GM19023 (cell line): ENCODE measurements around the gene OR2B2.

Experiments used
- ATAC-seq: cut with Tn5 transposase; IDR thresholded peaks from one replicate; pipeline ENCODE4 v1.9.1; 2021; ENCODE audit warnings: mild to moderate bottlenecking, moderate library complexity; ENCODE audit not compliant: unreplicated experiment

The OR2B2 gene

DNA sequence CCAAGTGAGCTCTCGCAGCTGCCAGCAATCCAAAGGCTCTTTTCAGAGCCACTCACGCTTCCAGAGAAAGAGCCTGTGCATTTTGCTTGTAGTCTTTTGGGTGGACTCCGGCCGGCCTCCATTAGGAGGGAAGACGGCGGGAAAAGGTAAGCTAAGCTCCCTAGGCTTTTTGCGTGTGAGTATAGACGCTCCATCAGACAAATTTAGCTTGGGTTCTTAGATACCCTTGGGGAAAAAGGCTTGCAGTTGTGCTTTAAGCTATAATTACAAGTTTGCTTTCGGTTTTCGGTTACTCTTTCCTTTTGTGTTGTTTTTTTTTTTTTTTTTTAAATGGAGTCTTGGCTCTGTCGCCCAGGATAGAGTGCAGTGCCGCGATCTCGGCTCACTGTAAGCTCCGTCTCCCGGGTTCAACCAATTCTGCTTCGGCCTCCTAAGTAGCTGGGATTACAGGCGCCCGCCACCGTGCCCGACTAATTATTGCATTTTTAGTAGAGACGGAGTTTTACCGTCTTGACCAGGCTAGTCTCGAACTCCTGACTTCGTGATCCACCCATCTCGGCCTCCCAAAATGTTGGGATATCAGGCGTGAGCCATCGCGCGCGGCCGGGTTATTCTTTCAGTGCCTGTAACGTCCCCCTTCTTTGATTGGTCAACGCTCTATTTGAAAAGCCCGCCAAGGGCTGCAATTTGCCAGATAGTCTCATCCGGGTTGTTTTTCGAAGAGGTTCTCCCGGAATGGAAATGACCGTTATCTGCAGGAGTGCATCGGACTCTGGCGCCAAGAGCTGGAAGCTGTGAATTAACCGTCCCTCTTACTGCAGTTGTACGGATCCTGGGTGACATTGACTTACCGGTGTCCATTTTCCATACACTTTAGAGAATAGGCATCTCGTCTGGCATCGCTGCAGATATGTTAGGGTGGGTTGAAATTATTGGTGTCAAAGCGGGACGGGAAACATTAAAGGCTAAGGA, 18.1 kb downstream of the OR2B2 start:
- ATAC-seq: no peak

GRCh38 chr6:27893059-27893835, 18.9 kb downstream of the OR2B2 start:
- ATAC-seq: peak; percentile 53

DNA sequence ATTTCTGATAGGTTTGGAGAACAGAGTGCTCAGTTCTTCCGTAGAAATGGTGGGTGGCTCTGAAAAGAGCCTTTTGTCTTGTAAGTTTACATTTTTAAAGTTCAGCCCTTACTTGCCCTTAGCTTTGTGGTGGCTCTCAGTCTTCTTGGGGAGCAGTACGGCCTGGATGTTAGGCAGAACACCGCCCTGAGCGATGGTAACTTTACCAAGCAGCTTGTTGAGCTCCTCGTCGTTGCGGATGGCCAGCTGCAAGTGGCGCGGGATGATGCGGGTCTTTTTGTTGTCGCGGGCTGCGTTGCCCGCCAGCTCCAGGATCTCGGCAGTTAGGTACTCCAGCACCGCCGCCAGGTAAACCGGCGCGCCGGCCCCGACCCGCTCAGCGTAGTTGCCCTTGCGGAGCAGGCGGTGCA, 19.5 kb downstream of the OR2B2 start:
- no peak for ATAC-seq

- ATAC-seq: no peak
Observed at GRCh38 chr6:27891320-27891875, 20.8 kb downstream of the OR2B2 start.

DNA sequence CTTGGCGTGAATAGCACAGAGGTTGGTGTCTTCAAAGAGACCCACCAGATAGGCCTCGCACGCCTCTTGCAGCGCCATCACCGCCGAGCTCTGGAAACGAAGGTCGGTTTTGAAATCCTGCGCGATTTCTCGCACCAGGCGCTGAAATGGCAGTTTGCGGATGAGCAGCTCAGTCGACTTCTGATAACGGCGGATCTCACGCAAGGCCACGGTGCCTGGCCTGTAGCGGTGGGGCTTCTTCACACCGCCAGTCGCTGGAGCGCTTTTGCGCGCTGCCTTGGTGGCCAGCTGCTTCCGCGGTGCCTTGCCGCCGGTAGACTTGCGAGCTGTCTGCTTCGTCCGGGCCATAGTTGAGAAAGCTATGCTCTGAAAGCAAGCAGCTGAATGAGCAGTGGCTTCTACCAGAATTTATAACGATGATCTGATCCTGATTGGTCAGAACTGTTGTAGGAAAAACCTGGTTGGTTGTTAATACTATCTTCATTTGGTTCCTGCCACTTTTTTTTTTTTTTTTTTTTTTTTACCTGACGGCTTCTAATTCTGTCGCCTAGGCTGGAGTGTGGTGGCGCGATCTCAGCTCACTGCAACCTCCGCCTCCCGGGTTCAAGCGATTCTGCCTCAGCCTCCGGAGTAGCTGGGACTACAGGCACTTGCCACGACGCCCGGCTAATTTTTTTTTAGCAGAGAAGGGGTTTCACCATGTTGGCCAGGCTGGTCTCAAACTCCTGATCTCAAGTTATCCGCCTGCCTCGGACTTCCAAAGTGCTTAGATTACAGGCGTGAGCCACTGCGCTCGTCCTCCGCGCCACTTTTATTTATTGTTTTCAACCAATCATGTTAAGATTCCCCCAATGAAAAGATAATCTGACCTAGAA, 21.5 kb downstream of the OR2B2 start:
- ATAC-seq: peak; percentile 40

DNA sequence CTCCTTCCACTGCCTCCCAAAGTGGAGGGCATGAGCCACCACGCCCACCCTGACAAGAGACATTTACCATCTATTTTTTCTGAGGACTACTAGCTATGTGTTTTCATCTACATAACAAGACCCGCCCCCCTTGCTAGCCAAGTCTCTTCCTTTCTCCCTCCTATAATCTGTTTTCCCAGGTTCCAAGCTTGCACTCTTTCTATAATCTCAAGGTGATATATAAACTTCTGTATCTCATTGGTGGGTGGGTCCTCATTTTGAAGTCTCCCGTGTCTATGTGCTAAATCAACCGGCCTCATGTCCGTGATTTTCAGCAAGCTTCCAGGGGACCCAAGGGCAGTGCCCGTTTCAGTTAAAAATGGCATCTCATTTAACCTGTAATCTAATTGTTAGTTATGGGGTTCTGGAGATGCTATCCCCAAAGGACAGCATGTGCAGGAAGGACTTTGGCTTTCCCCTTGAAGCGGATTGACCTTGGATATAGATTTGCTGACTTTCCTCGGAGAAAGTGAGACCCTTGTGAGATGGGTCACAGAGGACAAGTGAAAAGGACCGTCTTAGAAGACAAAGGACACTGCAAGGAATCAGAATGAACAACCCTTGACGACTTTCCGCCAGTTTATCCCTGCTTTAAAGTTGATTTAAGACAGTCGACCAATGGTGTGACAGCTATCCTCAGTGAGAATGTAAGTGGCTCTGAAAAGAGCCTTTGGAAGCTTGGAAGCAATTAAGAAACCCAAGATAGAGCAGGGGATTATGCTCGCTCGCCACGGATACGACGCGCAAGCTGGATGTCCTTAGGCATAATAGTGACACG, 22.4 kb downstream of the OR2B2 start:
- no peak for ATAC-seq

DNA sequence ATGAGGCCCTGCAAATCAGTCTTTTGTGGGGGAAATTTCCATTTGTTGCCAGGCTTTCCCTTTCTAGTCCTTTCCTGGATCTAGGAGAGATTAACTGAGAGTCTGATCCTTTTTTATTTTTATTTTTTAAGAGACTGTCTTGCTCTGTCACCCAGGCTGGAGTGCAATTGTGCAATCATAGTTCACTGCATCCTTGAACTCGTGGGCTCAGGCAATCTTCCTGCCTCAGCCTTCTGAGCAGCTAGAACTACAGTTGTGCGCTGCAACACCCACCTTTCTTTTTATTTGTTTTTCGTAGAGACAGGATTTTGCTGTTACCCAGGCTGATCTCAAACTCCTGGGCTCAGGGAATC, 22.9 kb downstream of the OR2B2 start:
- no peak for ATAC-seq

DNA sequence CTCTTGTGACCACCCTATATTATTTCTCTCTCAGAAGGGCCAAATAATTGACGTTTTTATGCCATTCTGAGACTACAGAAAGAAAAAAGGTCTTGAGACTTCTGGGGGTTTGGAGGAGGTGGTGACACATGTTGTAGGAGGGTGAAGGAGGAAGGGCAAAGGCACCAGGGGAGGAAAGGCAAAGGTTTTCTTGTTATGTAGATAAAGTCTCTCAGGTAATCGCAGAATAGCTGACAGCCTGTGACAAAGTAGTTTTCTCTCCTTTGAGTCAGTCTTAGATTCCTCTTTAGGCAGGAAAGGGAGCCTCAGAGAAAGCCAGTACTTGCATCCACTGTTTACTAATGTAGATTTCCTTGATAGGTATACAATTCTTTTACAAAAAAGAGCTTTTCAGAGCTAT, 23.6 kb downstream of the OR2B2 start:
- no peak for ATAC-seq

DNA sequence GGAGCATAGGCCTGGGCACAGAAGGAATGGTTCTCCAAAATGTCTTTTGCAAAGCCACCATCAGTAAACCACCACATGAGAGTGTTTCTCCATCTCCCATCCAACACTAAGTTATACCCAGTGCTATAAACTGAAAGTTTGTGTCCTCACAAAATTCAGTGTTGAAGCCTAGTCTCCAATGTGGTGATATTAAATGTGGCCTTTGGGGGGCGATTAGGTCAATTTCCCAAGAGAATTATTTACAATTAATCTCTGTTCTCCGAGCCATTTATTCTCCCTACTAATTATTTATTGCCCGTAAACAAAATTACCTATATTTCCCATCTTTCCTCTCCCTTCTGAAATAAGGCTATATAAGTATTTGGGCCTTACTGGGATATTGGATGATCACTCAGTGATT, 26.1 kb downstream of the OR2B2 start:
- ATAC-seq: no peak

DNA sequence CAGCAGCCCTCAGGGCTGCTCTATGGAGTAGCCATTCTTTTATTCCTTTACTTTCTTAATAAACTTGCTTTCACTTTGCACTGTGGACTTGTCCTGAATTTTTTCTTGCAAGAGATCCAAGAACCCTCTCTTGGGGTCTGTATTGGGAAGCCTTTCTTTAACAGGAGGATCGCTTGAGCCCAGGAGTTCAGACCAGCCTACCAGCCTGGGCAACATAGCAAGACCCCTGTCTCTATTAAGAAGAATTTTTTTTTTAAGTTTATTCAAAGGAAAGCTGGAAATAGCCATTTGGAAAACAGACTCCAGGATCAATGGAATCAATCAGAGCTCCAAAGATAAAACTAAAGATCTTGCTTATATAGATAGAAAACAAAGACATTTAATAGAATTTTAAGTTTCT, 29.1 kb downstream of the OR2B2 start:
- ATAC-seq: no peak

- ATAC-seq: no peak
Observed at GRCh38 chr6:27882624-27883023, 29.6 kb downstream of the OR2B2 start.

- no peak for ATAC-seq
Observed at GRCh38 chr6:27879837-27880236, 32.4 kb downstream of the OR2B2 start.

DNA sequence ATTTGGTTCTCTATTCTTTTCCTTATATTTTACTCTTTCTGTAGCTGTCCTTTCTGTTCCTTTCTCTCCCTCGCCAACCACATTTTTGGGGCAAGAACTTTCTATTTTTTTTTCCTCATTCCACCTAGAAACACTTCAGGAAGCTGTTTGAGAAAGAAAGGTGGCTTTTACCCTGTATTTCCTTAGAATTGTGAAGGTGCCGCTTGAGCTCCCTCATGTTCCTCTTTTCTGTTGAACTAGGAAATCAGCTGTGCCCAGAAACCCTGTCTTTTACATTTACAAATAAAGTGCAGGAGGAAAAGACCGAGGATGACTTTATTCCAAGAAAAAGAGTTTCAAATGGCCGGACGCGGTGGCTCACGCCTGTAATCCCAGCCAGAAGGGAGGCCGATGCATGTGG, 38.2 kb downstream of the OR2B2 start:
- ATAC-seq: no peak

GRCh38 chr6:27873021-27873940, 38.9 kb downstream of the OR2B2 start:
- ATAC-seq: no peak

GRCh38 chr6:27872642-27873020, 39.6 kb downstream of the OR2B2 start:
- no peak for ATAC-seq

DNA sequence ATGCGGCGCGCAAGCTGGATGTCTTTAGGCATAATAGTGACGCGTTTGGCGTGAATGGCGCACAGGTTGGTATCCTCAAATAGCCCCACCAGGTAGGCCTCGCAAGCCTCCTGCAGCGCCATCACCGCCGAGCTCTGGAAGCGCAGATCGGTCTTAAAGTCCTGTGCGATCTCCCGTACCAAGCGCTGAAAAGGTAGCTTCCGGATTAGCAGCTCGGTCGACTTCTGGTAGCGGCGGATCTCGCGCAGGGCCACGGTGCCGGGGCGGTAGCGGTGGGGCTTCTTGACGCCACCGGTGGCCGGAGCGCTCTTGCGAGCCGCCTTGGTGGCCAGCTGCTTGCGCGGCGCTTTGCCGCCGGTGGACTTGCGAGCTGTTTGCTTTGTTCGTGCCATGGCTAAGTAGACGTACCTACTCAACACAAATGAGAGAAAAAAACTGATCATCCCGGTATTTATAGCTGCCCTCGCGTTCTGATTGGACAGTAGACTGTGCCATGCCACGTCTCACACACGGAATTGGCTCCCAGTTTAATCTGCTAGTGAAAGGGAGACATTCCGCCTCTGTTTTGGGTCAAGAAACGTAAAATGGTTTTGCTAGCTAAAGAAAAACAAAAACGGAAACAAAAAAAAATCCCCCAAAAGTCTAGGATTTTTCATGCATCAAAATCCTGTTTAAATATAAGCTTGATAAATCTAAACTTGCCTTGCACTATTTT, 40.1 kb downstream of the OR2B2 start:
- peak; percentile 65 for ATAC-seq

GRCh38 chr6:27870291-27870870, 41.8 kb downstream of the OR2B2 start:
- ATAC-seq: no peak

- no peak for ATAC-seq
Observed at GRCh38 chr6:27868311-27868710, 43.9 kb downstream of the OR2B2 start.
